Gastrocnemius medialis (tissue), 4 donors: Measurements from ENCODE around the gene LINGO3. TPM values are rescaled to one million over a fixed set of nuclear protein-coding genes. Genes with fewer than 3 reads are reported as not detected.

Experiments
- ATAC-seq, 2 donors: fragments of 150-250 bp; one replicate each; pipeline ENCODE4 v1.9.1; 2016
- DNase-seq, 2 donors: peaks; one replicate each; pipeline ENCODE4 v3.0.0-alpha.2; 2019
- H3K27ac ChIP-seq, 4 donors: fragments of 200-600 bp; sonication (generic); 1 replicate in 1 of 4; 2 replicates in 3 of 4; pipeline ENCODE4 v1.5.1; 2016 to 2018; ENCODE audit warnings: mild to moderate bottlenecking in 2 of 4, moderate library complexity in 1 of 4
- H3K27me3 ChIP-seq, 3 donors: fragments of 200-600 bp; sonication (generic) in 2 of 3; 1 replicate in 1 of 3; 2 replicates in 2 of 3; pipeline versions ENCODE4 v1.5.1 to v1.6.0; 2016 to 2019; ENCODE audit warnings: mild to moderate bottlenecking in 1 of 3, moderate library complexity in 1 of 3
- H3K36me3 ChIP-seq, 2 donors: fragments of 200-600 bp; sonication (generic) in 1 of 2; one replicate each; pipeline ENCODE4 v1.5.1; 2017 to 2018
- H3K4me1 ChIP-seq, 2 donors: fragments of 200-600 bp; sonication (generic) in 1 of 2; one replicate each; pipeline ENCODE4 v1.5.1; 2016 to 2017; ENCODE audit warnings: mild to moderate bottlenecking in 2 of 2
- H3K4me3 ChIP-seq, 4 donors: fragments of 200-600 bp; sonication (generic) in 3 of 4; 1 replicate in 1 of 4; 2 replicates in 3 of 4; pipeline ENCODE4 v1.5.1; 2016 to 2019; ENCODE audit warnings: mild to moderate bottlenecking in 2 of 4
- H3K9me3 ChIP-seq, 3 donors: fragments of 200-600 bp; sonication (generic) in 2 of 3; 1 replicate in 1 of 3; 2 replicates in 2 of 3; pipeline ENCODE4 v1.5.1; 2016 to 2019
- CTCF ChIP-seq, 5 experiments: fragments of 450-650 bp in 3 of 5; fragments of 200-600 bp in 2 of 5; sonication (generic) in 2 of 5; IDR thresholded peaks in 4 of 5; conservative IDR thresholded peaks in 1 of 5; 1 replicate in 4 of 5; 2 replicates in 1 of 5; pipeline ENCODE4 v1.5.1; 2016 to 2019; ENCODE audit warnings: antibody characterized with exemption in 5 of 5, mild to moderate bottlenecking in 3 of 5, moderate library complexity in 3 of 5
- POLR2A ChIP-seq, 2 donors: fragments of 450-650 bp; IDR thresholded peaks; one replicate each; pipeline ENCODE4 v1.6.1; 2017; ENCODE audit warnings: antibody characterized with exemption in 2 of 2, mild to moderate bottlenecking in 2 of 2, moderate library complexity in 2 of 2
- in situ Hi-C, 4 donors: fragments of 200-750 bp; cut with MboI; loops; one replicate each; pipeline versions ENCODE4 v1.15.0 to v1.8.0; 2017; ENCODE audit warnings: low sequenced_read_pairs in 4 of 4
- intact Hi-C: fragments of 100-400 bp; cut with DNase I; formaldehyde crosslinking; loops from one replicate; pipeline ENCODE4 v1.15.1; 2023; ENCODE audit warnings: low total_unique reads
- total RNA-seq, 4 donors: library from RNA; depleted of rRNA; stranded (reverse); fragments of >200 nt; gene quantifications; one replicate each; pipeline versions ENCODE4 v1.1.0 to v1.2.3, GENCODE V29; 2016

The LINGO3 gene
- total RNA-seq, 4 donors from 2014 or later = not detected

GRCh38 chr19:2331601-2332246 lies 23.8 kb upstream of the LINGO3 start:
- in situ Hi-C loops (no loop called here), intact Hi-C loops (loop anchor here (5.0 kb wide), 1 partner anchor 116 kb away; no protein-coding TSS in a partner anchor)
- Histone ChIP-seq H3K27me3 (no peaks in the 10 kb centered on the region), H3K4me1 (peaks cover 55 to 60% of the 10 kb centered on the region in 2 donors), H3K9me3 (no peaks in the 10 kb centered on the region), H3K36me3 (no peaks in the 10 kb centered on the region), H3K27ac (peak overlapping the region; percentile 81 to 96 (median 91)), H3K4me3 (peak overlapping the region in 1 of 4 donors; percentile 23)
- no peak for TF ChIP-seq CTCF (IDR thresholded peaks at IDR 0.05 in 4 of 5, conservative IDR thresholded peaks at IDR 0.05 in 1 of 5)
- TF ChIP-seq POLR2A (IDR thresholded peaks at IDR 0.05) = no peak
- ATAC-seq (no peak), DNase-seq (no peak)

GRCh38 chr19:2330632-2331284 lies 22.8 kb upstream of the LINGO3 start:
- Histone ChIP-seq H3K27me3 (no peaks in the 10 kb centered on the region), H3K9me3 (no peaks in the 10 kb centered on the region), H3K36me3 (no peaks in the 10 kb centered on the region), H3K4me3 (peak overlapping the region; percentile 8 to 84 (median 22)), H3K4me1 (peaks cover 58 to 60% of the 10 kb centered on the region in 2 donors), H3K27ac (peak overlapping the region; percentile 81 to 96 (median 91))
- intact Hi-C loops (loop anchor here (5.0 kb wide), 1 partner anchor 117 kb away; no protein-coding TSS in a partner anchor), in situ Hi-C loops (no loop called here)
- DNase-seq (peak; percentile 84 to 95), ATAC-seq (peak; percentile 87 to 88)
- TF ChIP-seq POLR2A (IDR thresholded peaks at IDR 0.05) (peak; percentile 69 to 77), CTCF (IDR thresholded peaks at IDR 0.05 in 4 of 5, conservative IDR thresholded peaks at IDR 0.05 in 1 of 5) (no peak)

GRCh38 chr19:2330255-2330631 lies 22.3 kb upstream of the LINGO3 start:
- ATAC-seq (no peak), DNase-seq (no peak)
- Histone ChIP-seq H3K36me3 (no peaks in the 10 kb centered on the region), H3K27me3 (no peaks in the 10 kb centered on the region), H3K9me3 (no peaks in the 10 kb centered on the region), H3K4me1 (peaks cover 58 to 60% of the 10 kb centered on the region in 2 donors), H3K27ac (peak overlapping the region; percentile 81 to 96 (median 91)), H3K4me3 (peak overlapping the region in 2 of 4 donors; percentile 32 to 84)
- no peak for TF ChIP-seq CTCF (IDR thresholded peaks at IDR 0.05 in 4 of 5, conservative IDR thresholded peaks at IDR 0.05 in 1 of 5)
- no peak for TF ChIP-seq POLR2A (IDR thresholded peaks at IDR 0.05)
- intact Hi-C loops (loop anchor here (5.0 kb wide), 1 partner anchor 117 kb away; no protein-coding TSS in a partner anchor), in situ Hi-C loops (no loop called here)

GRCh38 chr19:2329501-2329916 lies 21.6 kb upstream of the LINGO3 start:
- intact Hi-C loops (loop anchor here (5.0 kb wide), 1 partner anchor 57 kb away; no protein-coding TSS in a partner anchor), in situ Hi-C loops (loop anchor here in 1 of 4 donors (10.0 kb wide), 1 partner anchor 175 kb away; the partner anchor contains the start of gene AP3D1)
- DNase-seq (no peak), ATAC-seq (no peak)
- Histone ChIP-seq H3K4me3 (peak overlapping the region; percentile 73 to 84 (median 78)), H3K27ac (peak overlapping the region; percentile 81 to 96 (median 91)), H3K9me3 (no peaks in the 10 kb centered on the region), H3K36me3 (peaks cover 0 to 6% of the 10 kb centered on the region in 2 donors), H3K4me1 (peaks cover 58 to 60% of the 10 kb centered on the region in 2 donors), H3K27me3 (no peaks in the 10 kb centered on the region)
- TF ChIP-seq CTCF (IDR thresholded peaks at IDR 0.05 in 4 of 5, conservative IDR thresholded peaks at IDR 0.05 in 1 of 5) = no peak
- no peak for TF ChIP-seq POLR2A (IDR thresholded peaks at IDR 0.05)
